PC-3 (cell line): ENCODE measurements around the gene IGF2BP2. TPM values are rescaled to one million over a fixed set of nuclear protein-coding genes. Genes with fewer than 3 reads are reported as not detected.

Experiments used
- ATAC-seq: fragments of 200-7000 bp; cut with Tn5 transposase; 2 replicates; pipeline ENCODE4 v1.9.1; 2020; ENCODE audit warnings: mild to moderate bottlenecking, moderate library complexity
- BruUV-seq: library from RNA; stranded (reverse); fragments of 400-500 nt; replicated peaks from 2 replicates; lab custom pipeline; 2021; lab: Mats Ljungman, UMichigan
- CTCF ChIA-PET: fragments of 300-600 bp; sonication (Branson Sonifier 250); formaldehyde crosslinking; loops from one replicate; lab custom pipeline; 2022; ENCODE audit warnings: antibody characterized with exemption; lab: Charles Lee
- POLR2A ChIA-PET: fragments of 300-600 bp; sonication (Branson Sonifier 250); formaldehyde crosslinking; loops from one replicate; lab custom pipeline; 2022; ENCODE audit warnings: antibody characterized with exemption; ENCODE audit not compliant: unreplicated experiment; lab: Charles Lee
- DNase-seq: peaks from one replicate; pipeline ENCODE4 v3.0.0-alpha.2; 2015
- H2AFZ ChIP-seq: fragments of 300-600 bp; sonication (generic); 2 replicates; pipeline ENCODE4 v1.6.0; 2016; ENCODE audit warnings: antibody characterized with exemption, low read length
- H3F3A ChIP-seq: fragments of 300-600 bp; sonication (generic); one replicate; pipeline ENCODE4 v1.6.0; 2017; ENCODE audit warnings: antibody characterized with exemption, low read length, control low read depth, mild to moderate bottlenecking; ENCODE audit not compliant: unreplicated experiment
- H3K27ac ChIP-seq: fragments of 300-600 bp; sonication (generic); 2 replicates; pipeline ENCODE4 v1.5.1; 2016; ENCODE audit warnings: mild to moderate bottlenecking, low read length
- H3K27me3 ChIP-seq: fragments of 300-600 bp; sonication (generic); 2 replicates; pipeline ENCODE4 v1.6.1; 2016; ENCODE audit warnings: low read length, mixed read lengths
- H3K36me3 ChIP-seq: fragments of 300-600 bp; sonication (generic); 2 replicates; pipeline ENCODE4 v1.6.1; 2016; ENCODE audit warnings: low read depth, mixed run types, low read length, mixed read lengths
- H3K4me1 ChIP-seq: fragments of 300-600 bp; sonication (generic); 2 replicates; pipeline ENCODE4 v1.5.1; 2016; ENCODE audit warnings: low read length; ENCODE audit not compliant: insufficient read depth
- H3K4me2 ChIP-seq: fragments of 300-600 bp; sonication (generic); 2 replicates; pipeline ENCODE4 v1.6.0; 2016; ENCODE audit warnings: low read length
- H3K4me3 ChIP-seq: fragments of 300-600 bp; sonication (generic); 2 replicates; pipeline ENCODE4 v1.5.1; 2016; ENCODE audit warnings: mild to moderate bottlenecking, low read length, mixed read lengths
- H3K79me2 ChIP-seq: fragments of 300-600 bp; sonication (generic); 2 replicates; pipeline ENCODE4 v1.6.1; 2017; ENCODE audit warnings: low read length, mixed read lengths
- H3K9ac ChIP-seq: fragments of 300-600 bp; sonication (generic); 2 replicates; pipeline ENCODE4 v1.6.0; 2016; ENCODE audit warnings: mild to moderate bottlenecking, low read length
- H3K9me2 ChIP-seq: fragments of 300-600 bp; sonication (generic); replicated peaks from 2 replicates; pipeline ENCODE4 v1.6.1; 2016; ENCODE audit warnings: mixed run types, low read length, mixed read lengths
- H3K9me3 ChIP-seq: fragments of 300-600 bp; sonication (generic); 2 replicates; pipeline ENCODE4 v1.6.1; 2016; ENCODE audit warnings: low read length, mixed read lengths
- H4K20me1 ChIP-seq: fragments of 300-600 bp; sonication (generic); 2 replicates; pipeline ENCODE4 v1.6.1; 2016; ENCODE audit warnings: low read length, mixed read lengths
- EZH2 ChIP-seq: fragments of 300-600 bp; sonication (generic); IDR thresholded peaks from one replicate; pipeline ENCODE4 v1.6.1; 2017; ENCODE audit warnings: antibody characterized with exemption, mild to moderate bottlenecking, low read length; ENCODE audit not compliant: unreplicated experiment
- EZH2phosphoT487 ChIP-seq: fragments of 300-600 bp; sonication (generic); IDR thresholded peaks from 2 replicates; pipeline ENCODE4 v1.6.1; 2018; ENCODE audit warnings: mild to moderate bottlenecking, antibody characterized with exemption, low read length, borderline replicate concordance
- intact Hi-C: fragments of 100-400 bp; cut with micrococcal nuclease; formaldehyde crosslinking; loops from 2 replicates; pipeline ENCODE4 v1.9.0; 2023
- total RNA-seq: library from RNA; depleted of rRNA; stranded (reverse); fragments of >200 nt; gene quantifications from 2 replicates; pipeline ENCODE4 v1.2.3, GENCODE V29; 2014
- TF ChIP-seq, protein P1 (sequence below): fragments of 300-600 bp; sonication (generic); conservative IDR thresholded peaks from 2 replicates; pipeline ENCODE4 v1.5.1; 2017; ENCODE audit warnings: antibody characterized with exemption, low read depth, mild to moderate bottlenecking, low read length

Gene IGF2BP2
- total RNA-seq, 1 experiment from 2014 or later, result 81.2 TPM

DNA sequence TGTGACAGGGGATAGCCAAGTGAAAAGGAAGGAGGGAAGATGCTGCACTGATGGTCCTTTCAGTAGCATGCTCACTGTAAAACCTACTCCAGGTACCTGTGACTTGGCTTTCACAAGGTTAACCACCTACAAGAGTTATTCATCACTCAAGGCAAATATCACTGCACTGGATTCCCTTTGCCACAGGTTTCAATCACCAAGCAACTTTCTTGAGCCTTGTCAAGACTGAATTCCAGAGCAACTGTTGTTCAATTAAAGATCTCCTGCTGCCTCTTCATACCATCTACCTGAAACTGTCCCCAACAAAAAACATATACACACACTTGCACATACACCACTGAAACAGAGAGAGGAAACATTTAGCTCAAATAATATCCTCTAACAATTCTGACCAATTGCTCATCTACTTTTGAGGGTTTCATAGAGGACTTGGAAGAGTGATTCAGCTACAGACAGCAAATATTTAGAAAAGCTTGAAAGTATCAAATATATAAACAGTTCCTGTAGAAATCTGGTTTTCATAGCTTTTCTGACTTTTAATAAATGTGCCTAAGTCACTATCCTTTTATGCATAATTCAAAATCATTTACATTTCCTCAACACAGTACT is 6.5 kb downstream of the IGF2BP2 start:
- intact Hi-C loops, result no loop called here
- ATAC-seq (0 out of 2 replicates have a peak, but pooled peaks have one; percentile 6), DNase-seq (peak; percentile 56)
- no peaks in the 10 kb centered on the region for H3K9me3 ChIP-seq
- no peaks in the 10 kb centered on the region; the same call in 1 of the 2 replicates for H3K36me3 ChIP-seq
- peak overlapping the region; percentile 92 for H3K4me2 ChIP-seq
- BruUV-seq, result no TSS peak
- ChIA-PET CTCF (no interaction called here), POLR2A (interaction anchor here (0.6 kb wide), 1 partner anchor 87 kb away, joined by 6 read pairs; no protein-coding TSS in a partner anchor)
- H3K9me2 ChIP-seq, result no peaks in the 10 kb centered on the region
- TF ChIP-seq, protein P1, sequence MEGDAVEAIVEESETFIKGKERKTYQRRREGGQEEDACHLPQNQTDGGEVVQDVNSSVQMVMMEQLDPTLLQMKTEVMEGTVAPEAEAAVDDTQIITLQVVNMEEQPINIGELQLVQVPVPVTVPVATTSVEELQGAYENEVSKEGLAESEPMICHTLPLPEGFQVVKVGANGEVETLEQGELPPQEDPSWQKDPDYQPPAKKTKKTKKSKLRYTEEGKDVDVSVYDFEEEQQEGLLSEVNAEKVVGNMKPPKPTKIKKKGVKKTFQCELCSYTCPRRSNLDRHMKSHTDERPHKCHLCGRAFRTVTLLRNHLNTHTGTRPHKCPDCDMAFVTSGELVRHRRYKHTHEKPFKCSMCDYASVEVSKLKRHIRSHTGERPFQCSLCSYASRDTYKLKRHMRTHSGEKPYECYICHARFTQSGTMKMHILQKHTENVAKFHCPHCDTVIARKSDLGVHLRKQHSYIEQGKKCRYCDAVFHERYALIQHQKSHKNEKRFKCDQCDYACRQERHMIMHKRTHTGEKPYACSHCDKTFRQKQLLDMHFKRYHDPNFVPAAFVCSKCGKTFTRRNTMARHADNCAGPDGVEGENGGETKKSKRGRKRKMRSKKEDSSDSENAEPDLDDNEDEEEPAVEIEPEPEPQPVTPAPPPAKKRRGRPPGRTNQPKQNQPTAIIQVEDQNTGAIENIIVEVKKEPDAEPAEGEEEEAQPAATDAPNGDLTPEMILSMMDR, result no peak
- no peak for TF ChIP-seq EZH2phosphoT487
- TF ChIP-seq EZH2, result no peak
- H3K27ac ChIP-seq, result peak overlapping the region; percentile 28
- H3K4me3 ChIP-seq, result peak overlapping the region; percentile 85
- peaks cover 16% of the 10 kb centered on the region for H3F3A ChIP-seq
- peaks cover 68% of the 10 kb centered on the region for H4K20me1 ChIP-seq
- no peaks in the 10 kb centered on the region for H3K27me3 ChIP-seq
- peaks cover 100% of the 10 kb centered on the region for H3K79me2 ChIP-seq
- peak overlapping the region; percentile 38; the same call in 1 of the 2 replicates for H3K9ac ChIP-seq
- H3K4me1 ChIP-seq, result peaks cover 54% of the 10 kb centered on the region
- H2AFZ ChIP-seq, result no peak overlapping the region

DNA sequence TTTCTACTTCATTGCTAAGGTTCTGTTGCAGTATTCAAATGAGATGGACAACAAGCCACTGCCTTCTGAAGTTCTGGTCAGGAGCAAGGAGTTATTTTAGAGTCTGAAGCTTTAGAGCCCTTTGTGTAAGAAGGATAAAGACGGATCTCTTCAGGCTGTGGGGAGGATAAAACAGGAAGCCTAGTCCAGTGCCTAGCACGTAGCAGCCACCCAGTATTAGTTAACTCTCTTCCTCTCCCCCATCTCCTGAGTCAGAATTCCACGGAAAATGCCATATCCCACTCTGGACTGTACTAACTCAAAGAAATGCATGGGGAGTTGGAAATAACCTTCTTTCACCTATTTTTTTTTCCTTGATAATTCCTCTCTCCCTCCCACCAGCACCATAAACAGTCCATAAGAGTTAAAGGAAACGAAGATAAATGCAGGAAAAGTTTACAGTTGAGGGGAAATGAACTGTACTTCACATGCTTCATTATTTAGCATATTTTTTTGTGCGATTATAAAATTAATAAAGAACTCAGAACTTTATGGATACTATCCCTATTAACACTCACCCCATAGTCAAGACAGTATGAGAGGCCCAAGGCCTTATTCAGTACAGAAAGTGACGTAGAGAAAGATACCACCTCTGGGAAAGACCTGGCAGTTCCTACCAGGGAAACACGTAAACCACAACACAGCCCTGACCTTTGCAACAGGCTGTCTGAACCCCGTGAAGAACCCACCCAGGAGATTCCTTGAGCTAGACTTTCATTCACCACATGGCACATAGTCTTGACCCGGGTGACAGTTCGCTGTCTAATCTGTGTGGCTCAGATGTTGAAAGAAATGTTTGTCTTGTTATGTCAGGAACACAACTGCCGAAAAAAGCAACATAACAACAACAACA is 9.2 kb downstream of the IGF2BP2 start:
- POLR2A ChIA-PET, result no interaction called here
- no peak overlapping the region for H3K9ac ChIP-seq
- ATAC-seq (no peak), DNase-seq (no peak)
- peaks cover 83% of the 10 kb centered on the region for H4K20me1 ChIP-seq
- H3K27ac ChIP-seq, result no peak overlapping the region
- no peaks in the 10 kb centered on the region for H3K9me2 ChIP-seq
- CTCF ChIA-PET, result no interaction called here
- H3K9me3 ChIP-seq, result no peaks in the 10 kb centered on the region
- intact Hi-C loops, result no loop called here
- H3F3A ChIP-seq, result no peaks in the 10 kb centered on the region
- H3K79me2 ChIP-seq, result peaks cover 100% of the 10 kb centered on the region
- H3K4me3 ChIP-seq, result no peak overlapping the region
- BruUV-seq, result no TSS peak
- H3K4me2 ChIP-seq, result no peak overlapping the region
- no peak overlapping the region for H2AFZ ChIP-seq
- H3K4me1 ChIP-seq, result peaks cover 45% of the 10 kb centered on the region
- TF ChIP-seq EZH2phosphoT487 (no peak), EZH2 (no peak)
- TF ChIP-seq, protein P1, result no peak
- peaks cover 8% of the 10 kb centered on the region for H3K36me3 ChIP-seq
- H3K27me3 ChIP-seq, result no peaks in the 10 kb centered on the region
